Measurements from ENCODE around the gene TRAF4. TPM values are rescaled to one million over a fixed set of nuclear protein-coding genes. Genes with fewer than 3 reads are reported as not detected.

TRAF4 gene
- total and polyA plus RNA-seq, 9 of the 15 experiments (the other 6 are each of a cell fraction or from before 2014, with no cell fraction given), result 2.4 to 147 (median 72.4) TPM

DNA sequence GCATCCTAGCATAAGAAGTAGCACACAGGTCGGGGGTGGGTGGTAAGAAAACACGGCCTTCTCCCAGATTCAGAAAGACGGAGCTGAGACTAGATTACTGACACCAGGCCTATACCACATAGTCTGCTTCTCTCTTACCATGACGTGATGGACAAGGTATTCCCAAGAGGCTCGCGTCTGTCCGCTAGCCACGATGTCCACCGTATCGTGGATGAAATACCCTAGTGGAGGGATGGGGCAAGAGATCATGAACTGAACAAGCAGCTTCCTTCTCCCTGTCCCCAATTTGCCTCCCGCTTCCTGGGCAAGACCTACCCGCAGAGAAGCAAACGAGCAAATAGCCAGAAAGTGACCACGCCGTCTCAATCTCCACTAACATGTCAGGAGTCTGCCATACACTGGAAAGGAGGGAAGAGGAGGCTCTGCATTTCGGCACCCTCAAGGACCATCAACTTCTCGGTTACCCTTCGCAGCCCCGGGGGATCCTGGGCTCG, 18.6 kb upstream of the TRAF4 start (continued):
- TF ChIP-seq GATA2 (CRISPR knock-in tag; IDR thresholded peaks at IDR 0.05), result no peak
- TF ChIP-seq FOXK1 (CRISPR knock-in tag; IDR thresholded peaks at IDR 0.05; ENCODE audit: borderline replicate concordance), result peak; percentile 67; the same call in 1 of the 2 replicates
- TF ChIP-seq, protein P1, sequence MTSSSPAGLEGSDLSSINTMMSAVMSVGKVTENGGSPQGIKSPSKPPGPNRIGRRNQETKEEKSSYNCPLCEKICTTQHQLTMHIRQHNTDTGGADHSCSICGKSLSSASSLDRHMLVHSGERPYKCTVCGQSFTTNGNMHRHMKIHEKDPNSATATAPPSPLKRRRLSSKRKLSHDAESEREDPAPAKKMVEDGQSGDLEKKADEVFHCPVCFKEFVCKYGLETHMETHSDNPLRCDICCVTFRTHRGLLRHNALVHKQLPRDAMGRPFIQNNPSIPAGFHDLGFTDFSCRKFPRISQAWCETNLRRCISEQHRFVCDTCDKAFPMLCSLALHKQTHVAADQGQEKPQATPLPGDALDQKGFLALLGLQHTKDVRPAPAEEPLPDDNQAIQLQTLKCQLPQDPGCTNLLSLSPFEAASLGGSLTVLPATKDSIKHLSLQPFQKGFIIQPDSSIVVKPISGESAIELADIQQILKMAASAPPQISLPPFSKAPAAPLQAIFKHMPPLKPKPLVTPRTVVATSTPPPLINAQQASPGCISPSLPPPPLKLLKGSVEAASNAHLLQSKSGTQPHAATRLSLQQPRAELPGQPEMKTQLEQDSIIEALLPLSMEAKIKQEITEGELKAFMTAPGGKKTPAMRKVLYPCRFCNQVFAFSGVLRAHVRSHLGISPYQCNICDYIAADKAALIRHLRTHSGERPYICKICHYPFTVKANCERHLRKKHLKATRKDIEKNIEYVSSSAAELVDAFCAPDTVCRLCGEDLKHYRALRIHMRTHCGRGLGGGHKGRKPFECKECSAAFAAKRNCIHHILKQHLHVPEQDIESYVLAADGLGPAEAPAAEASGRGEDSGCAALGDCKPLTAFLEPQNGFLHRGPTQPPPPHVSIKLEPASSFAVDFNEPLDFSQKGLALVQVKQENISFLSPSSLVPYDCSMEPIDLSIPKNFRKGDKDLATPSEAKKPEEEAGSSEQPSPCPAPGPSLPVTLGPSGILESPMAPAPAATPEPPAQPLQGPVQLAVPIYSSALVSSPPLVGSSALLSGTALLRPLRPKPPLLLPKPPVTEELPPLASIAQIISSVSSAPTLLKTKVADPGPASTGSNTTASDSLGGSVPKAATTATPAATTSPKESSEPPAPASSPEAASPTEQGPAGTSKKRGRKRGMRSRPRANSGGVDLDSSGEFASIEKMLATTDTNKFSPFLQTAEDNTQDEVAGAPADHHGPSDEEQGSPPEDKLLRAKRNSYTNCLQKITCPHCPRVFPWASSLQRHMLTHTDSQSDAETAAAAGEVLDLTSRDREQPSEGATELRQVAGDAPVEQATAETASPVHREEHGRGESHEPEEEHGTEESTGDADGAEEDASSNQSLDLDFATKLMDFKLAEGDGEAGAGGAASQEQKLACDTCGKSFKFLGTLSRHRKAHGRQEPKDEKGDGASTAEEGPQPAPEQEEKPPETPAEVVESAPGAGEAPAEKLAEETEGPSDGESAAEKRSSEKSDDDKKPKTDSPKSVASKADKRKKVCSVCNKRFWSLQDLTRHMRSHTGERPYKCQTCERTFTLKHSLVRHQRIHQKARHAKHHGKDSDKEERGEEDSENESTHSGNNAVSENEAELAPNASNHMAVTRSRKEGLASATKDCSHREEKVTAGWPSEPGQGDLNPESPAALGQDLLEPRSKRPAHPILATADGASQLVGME (CRISPR knock-in tag; IDR thresholded peaks at IDR 0.05), result no peak
- TF ChIP-seq SAP30 (IDR thresholded peaks at IDR 0.05; ENCODE audit: borderline replicate concordance, insufficient read depth, low read depth, low read length, poor library complexity, severe bottlenecking), result no peak
- peak; percentile 93 for TF ChIP-seq POLR2A (conservative IDR thresholded peaks at IDR 0.05)
- 0 out of 2 replicates have a peak, but pooled peaks have one; percentile 40 for TF ChIP-seq ZNF431 (CRISPR knock-in tag; IDR thresholded peaks at IDR 0.05)
- peak; percentile 67 for TF ChIP-seq TEAD4 (IDR thresholded peaks at IDR 0.05; ENCODE audit: low read length)
- TF ChIP-seq TEAD4 (CRISPR knock-in tag; IDR thresholded peaks at IDR 0.05; ENCODE audit: borderline replicate concordance), result no peak
- TF ChIP-seq TCF7 (IDR thresholded peaks at IDR 0.05; ENCODE audit: borderline replicate concordance), result 0 out of 2 replicates have a peak, but pooled peaks have one; percentile 19
- TF ChIP-seq CEBPG (CRISPR knock-in tag; IDR thresholded peaks at IDR 0.05), result no peak
- TF ChIP-seq CEBPG (tag; conservative IDR thresholded peaks at IDR 0.05 in 1 of 2, IDR thresholded peaks at IDR 0.05 in 1 of 2), result no peak
- TF ChIP-seq, protein P2, sequence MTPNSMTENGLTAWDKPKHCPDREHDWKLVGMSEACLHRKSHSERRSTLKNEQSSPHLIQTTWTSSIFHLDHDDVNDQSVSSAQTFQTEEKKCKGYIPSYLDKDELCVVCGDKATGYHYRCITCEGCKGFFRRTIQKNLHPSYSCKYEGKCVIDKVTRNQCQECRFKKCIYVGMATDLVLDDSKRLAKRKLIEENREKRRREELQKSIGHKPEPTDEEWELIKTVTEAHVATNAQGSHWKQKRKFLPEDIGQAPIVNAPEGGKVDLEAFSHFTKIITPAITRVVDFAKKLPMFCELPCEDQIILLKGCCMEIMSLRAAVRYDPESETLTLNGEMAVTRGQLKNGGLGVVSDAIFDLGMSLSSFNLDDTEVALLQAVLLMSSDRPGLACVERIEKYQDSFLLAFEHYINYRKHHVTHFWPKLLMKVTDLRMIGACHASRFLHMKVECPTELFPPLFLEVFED (CRISPR knock-in tag; conservative IDR thresholded peaks at IDR 0.05), result peak; percentile 92
- 0 out of 2 replicates have a peak, but pooled peaks have one; percentile 5 for TF ChIP-seq TEAD2 (tag; IDR thresholded peaks at IDR 0.05)
- TF ChIP-seq KDM4B (IDR thresholded peaks at IDR 0.05; ENCODE audit: borderline replicate concordance in 2 of 2, low read depth in 1 of 2), result 0 out of 4 replicates have a peak, but pooled peaks of 1 of the 2 experiments have one; percentile 11
- TF ChIP-seq STAT5A (IDR thresholded peaks at IDR 0.05; ENCODE audit: borderline replicate concordance, low read length), result no peak
- TF ChIP-seq RBBP5 (IDR thresholded peaks at IDR 0.05; ENCODE audit: borderline replicate concordance, insufficient read depth, low read length, poor library complexity, severe bottlenecking), result peak; percentile 40
- TF ChIP-seq, protein P3, sequence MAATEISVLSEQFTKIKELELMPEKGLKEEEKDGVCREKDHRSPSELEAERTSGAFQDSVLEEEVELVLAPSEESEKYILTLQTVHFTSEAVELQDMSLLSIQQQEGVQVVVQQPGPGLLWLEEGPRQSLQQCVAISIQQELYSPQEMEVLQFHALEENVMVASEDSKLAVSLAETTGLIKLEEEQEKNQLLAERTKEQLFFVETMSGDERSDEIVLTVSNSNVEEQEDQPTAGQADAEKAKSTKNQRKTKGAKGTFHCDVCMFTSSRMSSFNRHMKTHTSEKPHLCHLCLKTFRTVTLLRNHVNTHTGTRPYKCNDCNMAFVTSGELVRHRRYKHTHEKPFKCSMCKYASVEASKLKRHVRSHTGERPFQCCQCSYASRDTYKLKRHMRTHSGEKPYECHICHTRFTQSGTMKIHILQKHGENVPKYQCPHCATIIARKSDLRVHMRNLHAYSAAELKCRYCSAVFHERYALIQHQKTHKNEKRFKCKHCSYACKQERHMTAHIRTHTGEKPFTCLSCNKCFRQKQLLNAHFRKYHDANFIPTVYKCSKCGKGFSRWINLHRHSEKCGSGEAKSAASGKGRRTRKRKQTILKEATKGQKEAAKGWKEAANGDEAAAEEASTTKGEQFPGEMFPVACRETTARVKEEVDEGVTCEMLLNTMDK (IDR thresholded peaks at IDR 0.05; ENCODE audit: borderline replicate concordance, insufficient read depth, low read depth, low read length, poor library complexity, severe bottlenecking), result peak; percentile 60
- TF ChIP-seq CAMTA2 (CRISPR knock-in tag; conservative IDR thresholded peaks at IDR 0.05), result 0 out of 2 replicates have a peak, but pooled peaks have one; percentile 8
- 0 out of 2 replicates have a peak, but pooled peaks have one; percentile 59 for TF ChIP-seq ELF2 (CRISPR knock-in tag; IDR thresholded peaks at IDR 0.05)

All from K562 (cell line).